NAMALWA (cell line): ENCODE data around the gene HRG.
"Not testable (repeated sequence)": the region's sequence is repeated elsewhere in the genome, so short reads cannot be mapped to it uniquely, and the experiment has no call there.

Experiments
- DNase-seq: peaks from one replicate; pipeline ENCODE4 v3.0.0-alpha.2; 2015; ENCODE audit warnings: low spot score

HRG gene, protein sequence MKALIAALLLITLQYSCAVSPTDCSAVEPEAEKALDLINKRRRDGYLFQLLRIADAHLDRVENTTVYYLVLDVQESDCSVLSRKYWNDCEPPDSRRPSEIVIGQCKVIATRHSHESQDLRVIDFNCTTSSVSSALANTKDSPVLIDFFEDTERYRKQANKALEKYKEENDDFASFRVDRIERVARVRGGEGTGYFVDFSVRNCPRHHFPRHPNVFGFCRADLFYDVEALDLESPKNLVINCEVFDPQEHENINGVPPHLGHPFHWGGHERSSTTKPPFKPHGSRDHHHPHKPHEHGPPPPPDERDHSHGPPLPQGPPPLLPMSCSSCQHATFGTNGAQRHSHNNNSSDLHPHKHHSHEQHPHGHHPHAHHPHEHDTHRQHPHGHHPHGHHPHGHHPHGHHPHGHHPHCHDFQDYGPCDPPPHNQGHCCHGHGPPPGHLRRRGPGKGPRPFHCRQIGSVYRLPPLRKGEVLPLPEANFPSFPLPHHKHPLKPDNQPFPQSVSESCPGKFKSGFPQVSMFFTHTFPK

DNA sequence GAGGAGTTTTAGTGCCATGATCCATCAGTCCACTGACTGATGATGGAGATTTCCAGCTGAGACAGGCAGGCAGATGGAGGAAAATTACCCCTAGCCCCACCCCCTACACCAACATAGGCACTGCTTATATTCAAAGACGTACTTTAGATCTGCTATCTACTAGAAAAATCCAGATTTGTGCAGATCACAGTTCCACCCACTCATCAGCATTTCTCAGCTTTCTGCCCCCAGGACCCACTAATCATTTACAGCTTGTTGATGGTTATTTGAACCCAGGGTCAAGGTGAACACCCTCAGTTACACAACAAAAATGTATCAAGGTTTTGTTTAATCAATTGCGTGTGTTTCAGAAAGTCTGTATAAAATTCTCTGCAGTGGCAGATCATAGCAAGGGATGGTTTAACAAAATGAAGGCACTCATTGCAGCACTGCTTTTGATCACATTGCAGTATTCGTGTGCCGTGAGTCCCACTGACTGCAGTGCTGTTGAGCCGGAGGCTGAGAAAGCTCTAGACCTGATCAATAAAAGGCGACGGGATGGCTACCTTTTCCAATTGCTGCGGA, at the start of gene HRG:
Gene HRG (plus strand): TSS at position 390 of the 564 bp plus-strand sequence. CDS start 18 bp downstream, at position 408.
- DNase-seq = no peak

DNA sequence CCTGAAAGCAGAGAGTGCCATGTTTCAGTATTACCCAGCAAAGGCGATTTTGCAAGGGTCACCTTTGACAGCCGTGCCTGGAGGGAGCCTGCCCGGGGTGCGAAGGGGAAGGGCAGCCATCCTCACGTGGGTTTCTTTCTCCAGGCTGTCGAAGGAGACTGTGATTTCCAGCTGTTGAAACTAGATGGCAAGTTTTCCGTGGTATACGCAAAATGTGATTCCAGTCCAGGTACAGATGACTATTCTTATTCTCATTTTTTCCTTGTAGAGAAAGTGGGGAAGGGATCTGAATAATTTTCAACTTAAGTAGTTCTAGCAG, 49.6 kb upstream of the HRG start:
- no peak for DNase-seq

DNA sequence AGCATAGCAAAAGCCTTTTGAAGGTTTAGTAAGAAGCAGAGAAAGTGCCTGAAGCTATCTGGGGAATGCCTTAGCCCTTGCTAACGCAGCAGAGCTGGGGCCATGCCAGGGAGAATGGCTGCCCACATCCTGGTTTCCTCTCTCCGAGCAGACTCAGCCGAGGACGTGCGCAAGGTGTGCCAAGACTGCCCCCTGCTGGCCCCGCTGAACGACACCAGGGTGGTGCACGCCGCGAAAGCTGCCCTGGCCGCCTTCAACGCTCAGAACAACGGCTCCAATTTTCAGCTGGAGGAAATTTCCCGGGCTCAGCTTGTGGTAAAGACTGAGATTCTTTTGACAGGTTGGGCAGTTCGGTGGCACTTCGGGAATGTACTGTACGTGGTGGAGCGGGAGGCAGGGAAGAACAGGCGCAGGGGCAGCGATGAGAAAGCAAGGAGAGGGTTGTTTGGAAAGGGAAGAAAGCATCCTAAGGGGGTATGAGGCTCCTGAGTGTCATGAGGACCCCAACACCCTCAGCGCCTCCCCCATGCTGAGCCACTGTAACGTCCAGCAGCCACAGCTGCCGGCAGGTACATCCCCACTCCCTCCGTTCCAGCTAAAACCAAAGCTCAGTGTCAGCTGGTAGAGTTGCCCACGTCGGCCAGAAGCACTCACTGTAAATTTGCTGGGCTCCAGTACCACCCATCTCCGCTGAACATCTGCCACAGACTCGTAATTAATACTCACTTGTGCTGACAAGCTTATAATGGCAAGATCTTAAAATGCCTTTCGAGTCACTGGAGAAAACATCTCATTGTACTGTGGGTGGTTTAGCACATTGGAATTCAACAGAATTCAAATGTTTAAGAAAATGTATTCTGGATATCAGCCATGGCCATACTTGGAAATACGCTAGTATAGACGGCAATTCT, 48.5 kb upstream of the HRG start:
- DNase-seq = peak; percentile 77

DNA sequence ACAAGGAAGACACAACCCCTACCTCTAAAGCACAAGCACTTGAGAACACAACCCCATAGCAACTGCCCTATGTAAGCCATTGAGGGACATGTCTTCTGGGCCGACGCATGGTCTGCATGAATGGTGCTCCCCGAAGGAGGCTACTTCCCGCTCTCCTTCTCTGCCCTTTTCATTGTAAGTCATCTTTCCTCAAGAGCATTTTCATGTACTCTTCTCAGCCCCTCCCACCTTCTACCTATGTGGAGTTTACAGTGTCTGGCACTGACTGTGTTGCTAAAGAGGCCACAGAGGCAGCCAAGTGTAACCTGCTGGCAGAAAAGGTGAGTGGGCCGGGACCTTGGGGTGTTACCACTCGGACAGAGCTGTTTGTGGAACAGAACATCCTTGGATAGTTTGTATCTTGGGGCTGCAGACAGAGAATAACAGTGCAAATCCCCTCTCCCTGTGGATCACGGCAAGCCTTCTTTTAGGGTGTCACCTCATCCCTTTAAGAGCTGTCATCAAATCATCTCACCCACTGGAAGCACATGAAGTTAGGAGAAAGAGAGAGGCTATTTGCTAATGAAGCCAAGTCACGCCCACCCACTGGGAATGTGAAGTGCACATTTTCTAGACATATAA, 47.4 kb upstream of the HRG start:
- DNase-seq = no peak

DNA sequence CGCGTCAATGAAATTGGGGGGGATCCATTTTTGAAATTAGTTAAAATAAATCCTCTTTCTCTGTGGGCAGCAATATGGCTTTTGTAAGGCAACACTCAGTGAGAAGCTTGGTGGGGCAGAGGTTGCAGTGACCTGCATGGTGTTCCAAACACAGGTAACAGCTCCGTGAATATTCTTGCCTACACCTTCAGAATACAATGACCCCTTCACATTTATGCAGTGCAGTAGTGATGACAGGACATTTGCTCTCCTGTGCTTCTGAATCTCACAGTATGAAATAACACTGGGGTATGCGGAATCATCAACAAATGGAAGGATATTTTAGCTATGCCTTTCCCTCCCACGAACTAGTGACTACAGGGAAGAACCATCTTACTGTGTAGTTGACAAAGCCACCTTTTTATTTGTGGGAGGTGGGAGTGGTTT, 46.0 kb upstream of the HRG start:
- DNase-seq = no peak

DNA sequence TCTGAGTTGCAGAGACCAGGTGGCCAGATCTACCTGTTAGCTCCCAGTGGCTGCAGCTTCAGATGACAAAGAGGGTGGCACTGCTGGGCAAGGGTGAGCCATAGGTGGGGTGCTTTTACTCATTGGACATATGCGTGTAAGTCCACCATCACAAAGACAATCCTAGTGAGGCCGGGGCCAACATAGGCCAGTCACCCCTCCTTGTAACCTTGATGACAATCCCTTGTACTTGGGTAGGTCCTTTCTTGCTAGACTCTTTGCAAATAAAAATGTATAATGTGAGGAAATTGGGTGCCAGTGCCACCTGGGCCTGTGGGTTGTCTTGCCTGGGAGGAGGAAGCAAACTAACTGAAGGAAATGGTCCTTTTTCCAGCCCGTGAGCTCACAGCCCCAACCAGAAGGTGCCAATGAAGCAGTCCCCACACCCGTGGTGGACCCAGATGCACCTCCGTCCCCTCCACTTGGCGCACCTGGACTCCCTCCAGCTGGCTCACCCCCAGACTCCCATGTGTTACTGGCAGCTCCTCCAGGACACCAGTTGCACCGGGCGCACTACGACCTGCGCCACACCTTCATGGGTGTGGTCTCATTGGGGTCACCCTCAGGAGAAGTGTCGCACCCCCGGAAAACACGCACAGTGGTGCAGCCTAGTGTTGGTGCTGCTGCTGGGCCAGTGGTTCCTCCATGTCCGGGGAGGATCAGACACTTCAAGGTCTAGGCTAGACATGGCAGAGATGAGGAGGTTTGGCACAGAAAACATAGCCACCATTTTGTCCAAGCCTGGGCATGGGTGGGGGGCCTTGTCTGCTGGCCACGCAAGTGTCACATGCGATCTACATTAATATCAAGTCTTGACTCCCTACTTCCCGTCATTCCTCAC, 45.4 kb upstream of the HRG start:
- DNase-seq = no peak

DNA sequence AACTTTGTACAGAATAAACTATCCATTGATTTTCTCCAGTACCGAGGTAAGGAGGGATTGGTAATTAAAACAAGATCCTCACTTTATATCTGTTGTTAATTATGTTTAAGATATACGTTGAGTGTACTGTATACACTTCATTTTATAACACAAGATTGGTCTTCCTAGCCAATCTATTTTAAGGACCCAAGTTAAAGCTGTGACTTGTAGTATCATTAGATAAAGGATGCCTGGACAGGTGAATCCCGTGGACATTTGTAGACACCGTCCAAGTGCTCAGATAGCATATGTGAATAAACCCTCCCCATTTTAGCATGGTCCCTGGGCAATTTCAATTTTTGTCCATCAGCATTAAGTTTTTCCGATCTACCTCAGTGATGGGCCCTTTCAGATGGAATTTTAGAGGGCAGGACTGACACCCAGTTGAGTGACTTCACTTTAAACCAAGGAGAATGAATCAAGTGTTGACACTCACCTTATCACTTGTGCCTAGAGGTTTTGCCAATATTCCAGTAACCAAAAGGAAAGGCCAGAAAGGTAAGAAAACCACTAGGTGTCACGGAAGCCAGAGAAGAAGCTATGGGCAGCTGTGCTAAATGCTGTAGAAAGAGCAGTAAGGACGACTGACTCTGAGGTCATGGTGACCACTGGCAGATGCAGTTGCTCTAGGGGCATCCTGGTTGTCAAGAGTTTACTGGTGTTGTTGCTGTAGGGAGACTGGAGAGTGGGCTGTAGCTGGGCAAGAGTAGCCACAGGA, 43.7 kb upstream of the HRG start:
- no peak for DNase-seq

DNA sequence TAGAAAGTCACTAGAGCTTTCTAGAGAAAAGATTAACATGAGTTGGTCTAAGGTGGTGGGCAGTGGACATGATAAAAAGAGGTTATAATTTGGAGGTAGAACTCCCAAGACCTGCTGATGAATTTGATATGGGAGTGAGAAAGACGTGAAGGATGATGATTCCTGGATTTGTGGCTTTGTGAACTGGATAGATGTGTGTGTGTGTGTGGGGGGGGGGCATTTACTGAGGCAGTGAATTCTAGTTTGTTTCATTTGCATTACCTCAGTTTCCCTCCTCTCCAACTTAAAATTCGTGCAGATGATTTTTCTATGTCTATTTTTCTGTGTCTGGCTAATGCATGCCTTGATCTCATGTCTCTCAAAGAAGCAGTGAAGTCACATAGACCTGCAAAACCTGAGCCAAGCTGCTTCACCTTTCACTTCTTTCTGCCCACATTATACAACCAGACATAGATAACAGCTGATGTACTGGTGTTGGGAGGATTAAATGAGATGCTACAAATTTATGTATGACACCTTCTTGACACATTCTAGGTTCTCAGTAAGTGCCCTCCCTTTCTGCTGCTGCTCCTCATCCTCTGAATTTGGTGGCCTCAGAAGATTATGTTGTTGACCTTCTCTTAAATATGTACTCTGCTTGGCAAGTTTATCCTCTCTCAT, 43.0 kb upstream of the HRG start:
- DNase-seq = no peak

DNA sequence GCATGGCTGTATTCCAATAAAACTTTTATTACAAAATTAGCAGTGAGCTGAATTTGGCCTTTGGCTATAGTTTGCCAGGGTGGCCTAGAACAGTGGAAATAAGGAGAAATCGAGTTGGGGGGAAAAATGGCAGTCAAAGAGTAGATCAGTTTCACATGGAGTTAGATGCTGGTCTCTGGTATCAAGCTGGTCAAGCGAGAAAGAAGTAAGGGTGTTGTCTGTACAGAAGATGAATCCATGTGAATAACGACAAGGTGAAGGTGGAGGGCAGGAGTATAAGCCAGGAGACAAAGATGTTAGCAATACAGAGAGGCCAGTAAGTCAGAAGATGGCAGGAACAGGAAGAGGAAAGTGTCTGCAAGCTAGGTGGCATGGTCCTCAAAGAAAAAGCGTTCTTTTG, 41.2 kb upstream of the HRG start:
- DNase-seq = no peak

DNA sequence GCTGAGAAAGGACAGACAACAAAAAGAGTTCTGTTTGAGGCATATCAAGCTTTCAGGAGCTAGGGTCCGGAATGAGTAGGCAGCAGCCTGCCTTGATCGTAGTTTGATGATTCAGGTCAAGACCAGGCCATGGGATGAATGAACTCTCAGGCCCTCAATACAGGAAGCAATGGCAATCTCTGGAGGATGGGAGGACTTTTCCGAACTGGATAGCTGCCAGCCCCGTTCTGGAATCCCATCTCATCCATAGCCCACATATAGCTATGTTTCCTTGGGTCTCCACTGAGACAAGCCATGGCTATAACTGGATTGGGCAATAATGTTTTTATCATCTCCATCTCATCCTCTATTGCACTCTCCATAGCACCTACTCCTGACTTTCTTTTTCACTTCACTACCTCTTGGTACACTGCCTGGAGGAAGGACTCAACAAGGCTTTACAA, 40.2 kb upstream of the HRG start:
- DNase-seq = no peak

DNA sequence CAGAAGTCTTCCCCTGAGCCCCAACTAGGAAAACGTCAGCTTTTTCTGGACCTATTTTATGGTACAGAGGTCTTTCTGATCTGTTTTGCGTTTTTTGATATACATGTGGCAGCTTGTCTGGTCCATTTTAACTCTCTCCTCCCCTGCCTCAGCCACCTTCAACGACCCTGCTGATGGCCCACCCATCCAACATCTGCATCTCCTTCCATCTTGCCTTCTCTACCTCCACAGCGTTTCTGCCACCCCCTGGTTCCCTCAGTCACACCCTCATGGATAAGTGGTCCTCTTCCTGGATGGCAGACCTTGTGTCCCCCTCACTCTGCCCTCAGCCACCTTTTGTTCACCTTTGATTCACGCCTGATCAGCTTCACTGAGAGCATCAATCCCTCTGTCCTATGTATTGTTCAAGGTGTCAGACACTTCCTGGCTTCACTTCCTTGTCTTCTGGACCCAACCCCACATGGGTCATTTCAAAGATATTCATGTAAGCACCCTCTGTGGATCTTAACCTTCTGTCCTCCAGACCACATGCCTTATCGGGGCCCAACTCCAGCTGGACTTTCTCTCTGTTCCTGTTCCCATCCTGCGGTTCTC, 39.5 kb upstream of the HRG start:
- DNase-seq = no peak

DNA sequence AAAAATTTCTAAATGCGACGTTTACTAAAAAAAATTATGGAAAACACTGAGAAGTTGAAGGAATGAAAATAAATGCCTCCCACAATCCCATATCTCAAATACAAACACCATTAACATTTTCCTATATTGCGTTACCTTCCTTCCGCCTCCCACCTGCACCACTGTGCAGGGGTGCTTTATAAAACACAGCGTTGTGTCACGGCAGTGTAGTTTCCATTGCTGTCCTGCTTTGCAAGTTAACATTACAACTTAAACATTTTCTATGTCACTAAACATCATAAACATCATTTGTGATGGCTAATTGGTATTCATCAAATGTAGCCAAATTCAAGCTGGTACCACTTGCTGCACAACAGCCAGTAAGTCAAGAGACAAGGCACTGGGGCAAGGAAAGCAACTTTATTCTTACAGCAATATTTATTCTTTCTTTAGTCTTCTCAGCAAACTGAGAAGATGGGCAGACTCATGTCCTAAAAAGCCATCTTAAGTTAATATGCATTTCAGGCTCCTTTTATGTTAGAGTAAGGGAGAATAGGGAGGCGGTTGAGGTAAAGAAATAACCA, 37.9 kb upstream of the HRG start:
- no peak for DNase-seq

DNA sequence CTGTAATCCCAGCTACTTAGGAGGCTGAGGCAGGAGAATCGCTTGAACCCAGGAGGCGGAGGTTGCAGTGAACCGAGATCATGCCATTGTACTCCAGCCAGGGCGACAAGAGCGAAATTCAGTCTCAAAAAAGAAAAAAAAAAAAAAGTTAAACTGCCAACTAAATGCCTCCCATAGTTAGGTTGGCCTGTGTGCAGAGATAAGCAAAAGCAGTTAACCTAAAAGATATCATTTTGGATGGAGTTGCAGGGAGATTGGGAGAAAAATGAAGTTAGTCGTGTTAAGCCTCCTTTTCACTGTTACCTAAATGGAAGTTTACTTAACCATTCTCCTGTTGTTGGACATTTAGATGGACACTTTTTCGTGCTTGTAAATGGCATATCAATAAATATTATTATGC, 37.1 kb upstream of the HRG start:
- no peak for DNase-seq

DNA sequence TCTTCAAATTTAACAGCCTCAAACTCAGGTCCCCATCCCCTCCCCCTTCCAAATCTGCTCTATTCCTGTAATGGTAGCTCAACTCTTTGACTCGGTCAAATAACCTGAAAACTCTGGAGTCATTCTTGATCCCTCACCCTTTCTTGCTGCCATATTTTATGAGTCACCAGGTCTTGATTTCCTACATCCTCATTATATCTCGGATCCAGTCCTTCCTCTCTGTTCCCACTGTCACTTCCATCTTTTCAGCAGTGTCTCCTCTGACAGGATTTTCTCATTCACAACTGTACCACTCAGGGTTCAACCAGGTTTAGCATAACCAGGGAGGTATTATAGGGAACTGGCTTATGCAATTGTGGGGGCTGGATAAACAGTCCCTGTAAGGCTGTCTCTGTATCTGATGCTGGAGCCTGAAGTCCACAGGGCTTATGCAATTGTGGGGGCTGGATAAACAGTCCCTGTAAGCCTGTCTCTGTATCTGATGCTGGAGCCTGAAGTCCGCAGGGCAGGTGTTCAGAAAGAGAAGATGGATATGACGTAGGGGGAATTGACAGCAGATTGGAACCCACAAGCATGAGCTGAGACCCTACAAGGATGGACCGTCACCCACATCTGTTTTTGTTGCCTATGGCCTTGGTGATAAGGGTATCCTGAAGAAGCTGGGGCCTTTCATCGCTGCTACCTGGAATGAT, 34.7 kb upstream of the HRG start:
- no peak for DNase-seq

DNA sequence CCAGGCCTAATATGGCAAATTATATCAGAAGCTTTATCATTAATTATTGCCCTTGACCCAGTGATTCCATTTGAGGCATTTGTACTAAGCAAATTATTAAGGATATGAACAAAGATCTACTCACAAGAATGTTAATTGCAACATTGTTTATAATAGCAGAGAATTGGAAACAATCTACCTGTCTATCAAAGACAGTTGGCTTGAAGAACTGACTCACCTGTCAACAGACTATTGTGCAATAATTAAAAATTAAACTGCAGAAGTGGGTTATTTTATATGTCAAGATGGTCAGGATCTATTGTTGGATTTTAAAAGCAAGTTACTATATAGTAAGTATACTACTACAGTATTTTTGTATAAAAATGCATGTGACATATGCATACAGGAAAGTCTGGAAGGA, 32.3 kb upstream of the HRG start:
- DNase-seq = no peak

DNA sequence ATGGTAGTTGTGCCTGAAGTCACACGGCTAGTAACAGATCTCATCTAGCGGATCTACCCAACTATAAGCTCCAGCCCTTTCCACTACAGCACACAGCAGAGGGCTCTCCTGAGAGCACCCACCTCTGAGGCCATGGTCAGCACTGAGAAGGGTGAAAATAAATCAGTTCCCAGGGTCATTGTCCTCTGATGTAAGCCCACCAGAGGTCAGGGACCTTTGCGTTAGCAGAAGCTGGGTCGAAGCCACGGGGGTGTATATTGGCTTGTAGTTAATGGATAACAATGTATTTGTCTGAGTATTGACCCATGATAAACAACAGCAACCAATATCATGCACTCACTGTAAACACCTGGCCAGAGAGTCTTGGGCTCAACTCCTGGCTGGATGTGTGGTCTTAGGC, 31.6 kb upstream of the HRG start:
- not testable (repeated sequence) for DNase-seq

DNA sequence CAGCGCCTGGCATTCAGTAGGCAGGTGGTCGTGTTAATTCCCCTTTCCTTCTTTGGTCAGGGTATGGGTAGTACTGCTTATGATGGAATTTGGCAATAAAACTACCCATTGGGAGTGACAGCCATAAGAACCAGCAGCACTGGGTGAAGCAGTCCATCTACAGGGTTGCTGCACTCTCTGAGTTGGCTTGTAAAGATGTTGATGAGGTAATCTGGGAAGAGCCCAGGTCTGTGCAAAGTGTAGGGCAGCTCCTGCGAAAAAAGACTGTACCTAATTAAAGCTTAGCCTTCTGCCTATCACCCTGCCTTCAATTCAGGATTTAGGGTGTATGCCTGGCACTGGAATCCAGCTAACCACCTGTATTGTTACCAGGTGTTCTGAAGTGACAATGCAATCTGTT, 30.3 kb upstream of the HRG start:
- DNase-seq = no peak

DNA sequence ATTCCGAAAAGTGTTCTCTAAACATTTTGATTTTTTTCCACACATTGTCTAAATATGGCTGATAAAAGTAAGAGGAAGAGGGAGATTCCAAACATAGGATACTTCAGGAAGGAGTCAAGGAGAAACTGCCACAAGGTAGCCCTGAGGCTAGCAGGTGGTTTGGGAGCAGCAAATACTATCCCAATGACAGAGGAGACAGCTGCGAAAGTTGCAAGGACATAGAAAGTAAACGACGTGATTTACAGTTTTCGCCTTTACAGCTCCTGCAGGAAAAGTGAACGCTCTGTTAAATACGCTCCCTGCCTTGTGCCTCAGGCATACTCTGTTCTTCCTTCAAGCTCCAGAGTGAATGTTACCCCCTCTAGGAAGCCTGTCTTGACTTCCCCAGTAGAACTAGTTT, 29.3 kb upstream of the HRG start:
- DNase-seq = no peak

DNA sequence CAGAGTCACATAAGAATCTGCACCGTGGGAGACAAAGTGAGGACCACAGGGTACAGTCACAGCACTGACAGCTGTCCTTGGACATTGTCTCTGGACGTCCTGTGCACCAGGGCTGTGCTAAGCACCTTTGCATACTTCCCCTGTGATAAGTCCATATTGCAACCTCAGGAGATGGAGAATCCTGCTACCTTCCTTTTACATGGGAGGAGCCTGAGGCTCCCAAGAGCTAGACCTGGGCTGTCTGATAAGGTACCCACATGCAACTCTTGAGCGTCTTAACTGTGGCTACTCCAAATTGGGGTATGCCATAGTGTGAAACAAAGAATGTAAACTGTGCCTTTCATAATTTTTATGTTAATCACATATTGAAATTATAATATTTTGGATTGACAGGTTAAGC, 28.1 kb upstream of the HRG start:
- no peak for DNase-seq
